ENCODE results near the gene RANBP3L. TPM values are rescaled to one million over a fixed set of nuclear protein-coding genes. Genes with fewer than 3 reads are reported as not detected.

The RANBP3L gene
- total RNA-seq, 4 donors from 2014 or later = 0.51 to 4.0 (median 1.0) TPM

DNA sequence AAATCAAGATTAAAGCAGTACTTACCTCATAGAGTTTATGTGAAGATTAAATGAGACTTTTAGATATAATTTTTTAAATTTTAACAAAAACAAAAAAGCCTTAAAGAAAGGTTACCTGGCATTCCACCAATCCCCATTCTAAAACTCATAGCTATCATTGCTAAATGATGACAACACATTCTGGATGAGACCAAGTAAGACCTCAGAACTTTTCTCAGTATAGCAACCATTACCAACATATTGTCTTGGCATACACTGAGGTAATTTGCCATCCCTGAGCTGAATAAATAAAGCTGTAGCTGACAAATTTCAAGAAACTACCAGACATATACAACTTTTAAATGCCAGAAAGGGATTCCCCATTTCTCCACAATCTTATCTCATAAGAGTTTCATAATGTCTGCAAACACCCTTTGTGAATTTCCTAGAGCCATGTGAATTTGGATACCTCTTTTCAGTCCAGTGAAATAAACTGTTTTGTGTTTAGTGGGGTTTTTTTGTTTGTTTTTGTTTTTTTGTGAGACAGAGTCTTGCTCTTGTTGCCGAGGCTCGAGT lies 29.5 kb downstream of the RANBP3L start:
- no peaks in the 10 kb centered on the region for H3K4me1 ChIP-seq
- no peak overlapping the region for H3K4me3 ChIP-seq
- no peaks in the 10 kb centered on the region for H3K27me3 ChIP-seq
- no peaks in the 10 kb centered on the region for H3K9me3 ChIP-seq
- no peak overlapping the region for H3K27ac ChIP-seq
- DNase-seq = no peak
- TF ChIP-seq CTCF (IDR thresholded peaks at IDR 0.05) = no peak
- no peak for TF ChIP-seq POLR2A (IDR thresholded peaks at IDR 0.05)
- intact Hi-C loops (cut with DNase I; ENCODE audit: low total_unique reads) = no loop called here
- H3K36me3 ChIP-seq = no peaks in the 10 kb centered on the region

GRCh38 chr5:36270876-36271575 lies 30.7 kb downstream of the RANBP3L start:
- H3K27ac ChIP-seq = no peak overlapping the region
- no peaks in the 10 kb centered on the region for H3K27me3 ChIP-seq
- intact Hi-C loops (cut with DNase I; ENCODE audit: low total_unique reads) = no loop called here
- no peak for DNase-seq
- no peaks in the 10 kb centered on the region for H3K4me1 ChIP-seq
- H3K36me3 ChIP-seq = no peaks in the 10 kb centered on the region
- no peak overlapping the region for H3K4me3 ChIP-seq
- no peaks in the 10 kb centered on the region for H3K9me3 ChIP-seq
- no peak for TF ChIP-seq POLR2A (IDR thresholded peaks at IDR 0.05)
- no peak for TF ChIP-seq CTCF (IDR thresholded peaks at IDR 0.05)

DNA sequence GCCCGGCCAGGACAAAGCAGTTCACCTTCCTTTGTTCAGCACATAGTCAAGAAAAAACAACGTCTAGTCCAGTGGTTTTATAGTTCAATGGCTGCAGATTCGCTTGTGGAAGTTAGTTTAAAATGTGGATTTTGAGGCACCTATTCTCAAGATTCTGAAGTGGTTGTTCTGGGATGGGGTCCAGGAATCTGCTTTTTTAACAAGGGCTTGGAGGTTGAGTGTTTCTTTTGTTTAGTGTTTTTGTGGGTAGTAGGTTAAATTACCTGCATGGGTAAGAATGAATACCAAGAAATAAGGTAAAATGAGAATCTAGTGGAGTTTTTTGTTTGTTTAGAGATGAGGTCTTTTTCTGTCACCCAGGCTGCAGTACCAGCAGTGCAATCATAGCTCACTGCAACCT lies 31.5 kb downstream of the RANBP3L start:
- no peaks in the 10 kb centered on the region for H3K4me1 ChIP-seq
- intact Hi-C loops (cut with DNase I; ENCODE audit: low total_unique reads) = no loop called here
- no peaks in the 10 kb centered on the region for H3K9me3 ChIP-seq
- no peaks in the 10 kb centered on the region for H3K27me3 ChIP-seq
- H3K27ac ChIP-seq = no peak overlapping the region
- DNase-seq = no peak
- H3K4me3 ChIP-seq = no peak overlapping the region
- no peaks in the 10 kb centered on the region for H3K36me3 ChIP-seq
- TF ChIP-seq POLR2A (IDR thresholded peaks at IDR 0.05) (no peak), CTCF (IDR thresholded peaks at IDR 0.05) (no peak)

GRCh38 chr5:36269478-36269877 lies 32.2 kb downstream of the RANBP3L start:
- TF ChIP-seq POLR2A (IDR thresholded peaks at IDR 0.05) = no peak
- TF ChIP-seq CTCF (IDR thresholded peaks at IDR 0.05) = no peak
- H3K27ac ChIP-seq = no peak overlapping the region
- H3K9me3 ChIP-seq = no peaks in the 10 kb centered on the region

DNA sequence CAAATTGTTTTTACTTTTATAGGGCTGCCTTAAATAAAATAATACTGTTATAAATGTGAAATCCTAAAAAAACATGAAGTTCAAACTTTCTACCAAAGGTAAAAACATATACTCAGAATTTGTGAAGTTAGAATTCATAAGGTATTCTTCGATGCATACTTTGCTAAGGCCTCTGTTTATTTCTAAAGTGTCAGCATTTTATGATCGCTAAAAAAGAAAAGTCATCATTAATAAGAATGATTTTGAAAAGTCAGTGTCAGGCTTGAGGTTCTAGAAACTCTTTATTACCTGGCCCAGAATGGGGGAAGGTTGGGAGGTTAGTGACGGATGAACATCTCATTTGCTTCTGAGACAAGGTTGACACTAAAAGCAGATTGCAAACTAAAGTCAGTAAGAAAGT lies 33.8 kb downstream of the RANBP3L start:
- H3K36me3 ChIP-seq = no peaks in the 10 kb centered on the region
- H3K4me3 ChIP-seq = no peak overlapping the region
- TF ChIP-seq POLR2A (IDR thresholded peaks at IDR 0.05) = no peak
- no peak for TF ChIP-seq CTCF (IDR thresholded peaks at IDR 0.05)
- no peaks in the 10 kb centered on the region for H3K9me3 ChIP-seq
- DNase-seq = no peak
- no peaks in the 10 kb centered on the region for H3K27me3 ChIP-seq
- intact Hi-C loops (cut with DNase I; ENCODE audit: low total_unique reads) = no loop called here
- no peak overlapping the region for H3K27ac ChIP-seq
- H3K4me1 ChIP-seq = no peaks in the 10 kb centered on the region

More at GRCh38 chr5:36269478-36269877, 32.2 kb downstream of the RANBP3L start:
- H3K36me3 ChIP-seq = no peaks in the 10 kb centered on the region
- no peak for DNase-seq
- intact Hi-C loops (cut with DNase I; ENCODE audit: low total_unique reads) = no loop called here
- no peaks in the 10 kb centered on the region for H3K4me1 ChIP-seq
- no peaks in the 10 kb centered on the region for H3K27me3 ChIP-seq
- H3K4me3 ChIP-seq = no peak overlapping the region

All from uterus (tissue), 4 donors.